A673 (cell line): ENCODE results near the gene ADGRA1. TPM values are rescaled to one million over a fixed set of nuclear protein-coding genes. Genes with fewer than 3 reads are reported as not detected.

Experiments used
- BruUV-seq: library from RNA; stranded (reverse); fragments of 400-500 nt; replicated peaks from 2 replicates; lab custom pipeline; 2021; lab: Mats Ljungman, UMichigan
- CTCF ChIA-PET: fragments of 300-600 bp; sonication (Branson Sonifier 250); formaldehyde crosslinking; loops from one replicate; lab custom pipeline; 2022; ENCODE audit warnings: antibody characterized with exemption; lab: Charles Lee
- POLR2A ChIA-PET: fragments of 300-600 bp; sonication (Branson Sonifier 250); formaldehyde crosslinking; loops from one replicate; lab custom pipeline; 2022; ENCODE audit warnings: antibody characterized with exemption; ENCODE audit not compliant: low non-redundant PET; lab: Charles Lee
- DNase-seq: peaks from one replicate; pipeline ENCODE4 v3.0.0-alpha.2; 2015; ENCODE audit warnings: low spot score
- H3K27ac ChIP-seq: fragments of 200-600 bp; sonication (generic); 2 replicates; pipeline ENCODE4 v1.5.1; 2016; ENCODE audit warnings: mixed run types, low read depth, mild to moderate bottlenecking, mixed read lengths, antibody characterized with exemption, low read length; ENCODE audit not compliant: poor library complexity, severe bottlenecking
- H3K27me3 ChIP-seq: fragments of 200-600 bp; sonication (generic); replicated peaks from 2 replicates; pipeline ENCODE4 v1.6.1; 2017; ENCODE audit warnings: mixed run types, low read depth, mild to moderate bottlenecking, mixed read lengths, antibody characterized with exemption, low read length; ENCODE audit not compliant: insufficient read depth, poor library complexity
- H3K36me3 ChIP-seq: fragments of 200-600 bp; sonication (generic); 2 replicates; pipeline ENCODE4 v1.6.1; 2016; ENCODE audit warnings: mixed run types, mild to moderate bottlenecking, mixed read lengths, antibody characterized with exemption, low read length; ENCODE audit not compliant: insufficient read depth, poor library complexity, severe bottlenecking
- H3K4me1 ChIP-seq: fragments of 200-600 bp; sonication (generic); 2 replicates; pipeline ENCODE4 v1.6.1; 2017; ENCODE audit warnings: mixed run types, mild to moderate bottlenecking, mixed read lengths, antibody characterized with exemption, low read length; ENCODE audit not compliant: insufficient read depth, poor library complexity, severe bottlenecking
- H3K4me3 ChIP-seq: fragments of 200-600 bp; sonication (generic); 2 replicates; pipeline ENCODE4 v1.5.1; 2016; ENCODE audit warnings: low read depth, mixed run types, mild to moderate bottlenecking, mixed read lengths, low read length; ENCODE audit not compliant: poor library complexity, severe bottlenecking
- H3K9me3 ChIP-seq: fragments of 200-600 bp; sonication (generic); 2 replicates; pipeline ENCODE4 v1.6.1; 2016; ENCODE audit warnings: mixed run types, low read depth, mild to moderate bottlenecking, mixed read lengths, antibody characterized with exemption, low read length; ENCODE audit not compliant: poor library complexity, severe bottlenecking
- CTCF ChIP-seq: fragments of 300-800, 200-600 bp; sonication (generic); conservative IDR thresholded peaks from 2 replicates; pipeline ENCODE4 v1.5.1; 2017; ENCODE audit warnings: low read depth, mild to moderate bottlenecking, antibody characterized with exemption, low read length, moderate library complexity, mixed read lengths
- EZH2 ChIP-seq: fragments of 200-600 bp; sonication (generic); IDR thresholded peaks from 2 replicates; pipeline ENCODE4 v1.6.1; 2017; ENCODE audit warnings: borderline replicate concordance, low read depth, mild to moderate bottlenecking, mixed read lengths, antibody characterized with exemption, low read length; ENCODE audit not compliant: poor library complexity, severe bottlenecking
- intact Hi-C: fragments of 100-400 bp; cut with micrococcal nuclease; formaldehyde crosslinking; loops from one replicate; pipeline ENCODE4 v1.10.0; 2022; ENCODE audit not compliant: unreplicated experiment
- total RNA-seq: library from RNA; stranded (reverse); gene quantifications from 2 replicates; pipeline ENCODE4 v1.2.3, GENCODE V29; 2021

ADGRA1 gene
- total RNA-seq, 1 experiment from 2014 or later = 0.82 TPM

DNA sequence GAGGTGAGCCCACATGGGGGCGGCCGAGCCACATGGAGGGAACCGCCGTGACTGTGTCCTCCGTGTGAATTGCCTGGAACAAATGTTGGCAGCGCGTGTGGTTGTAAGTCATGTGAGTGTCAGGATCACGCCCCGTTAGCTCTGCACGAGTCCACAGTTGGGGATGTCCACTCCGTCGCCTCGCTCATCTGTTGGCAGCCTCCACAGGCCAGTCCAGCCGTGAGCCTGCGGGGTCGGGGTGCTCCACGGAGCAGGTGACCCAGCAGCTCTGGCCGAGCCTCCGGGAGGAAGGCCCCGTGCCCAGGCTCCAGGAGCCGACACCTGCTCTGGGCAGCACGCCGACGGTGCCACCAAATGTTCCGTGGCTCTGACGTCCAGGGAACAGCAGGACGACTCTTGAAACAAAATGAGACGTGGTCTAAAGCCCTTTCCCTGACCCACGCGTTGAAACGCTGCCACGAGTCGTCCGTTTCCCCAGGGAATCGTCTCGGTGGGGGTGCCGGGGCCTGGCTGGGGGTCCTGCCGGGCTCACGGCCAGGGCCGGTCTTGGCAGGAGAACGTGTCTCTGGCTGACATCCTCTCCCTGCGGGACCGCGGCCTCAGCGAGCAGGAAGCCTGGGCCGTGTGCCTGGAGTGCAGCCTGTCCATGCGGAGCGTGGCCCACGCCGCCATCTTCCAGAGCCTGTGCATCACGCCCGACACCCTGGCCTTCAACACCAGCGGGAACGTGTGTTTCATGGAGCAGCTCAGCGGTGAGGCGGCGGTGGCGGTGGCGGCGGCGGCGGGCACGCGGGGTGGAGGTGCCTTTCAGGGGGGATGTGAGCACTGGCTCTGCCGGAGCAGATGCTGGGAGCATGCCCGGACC, 79.3 kb downstream of the ADGRA1 start:
- Histone ChIP-seq H3K4me3 (no peak overlapping the region), H3K9me3 (no peaks in the 10 kb centered on the region), H3K27me3 (peaks cover 43% of the 10 kb centered on the region), H3K4me1 (no peaks in the 10 kb centered on the region), H3K36me3 (no peaks in the 10 kb centered on the region), H3K27ac (no peak overlapping the region)
- BruUV-seq = no TSS peak
- DNase-seq = no peak
- POLR2A ChIA-PET = no interaction called here
- CTCF ChIA-PET = no interaction called here
- TF ChIP-seq EZH2 = no peak
- no peak for TF ChIP-seq CTCF
- intact Hi-C loops = no loop called here

DNA sequence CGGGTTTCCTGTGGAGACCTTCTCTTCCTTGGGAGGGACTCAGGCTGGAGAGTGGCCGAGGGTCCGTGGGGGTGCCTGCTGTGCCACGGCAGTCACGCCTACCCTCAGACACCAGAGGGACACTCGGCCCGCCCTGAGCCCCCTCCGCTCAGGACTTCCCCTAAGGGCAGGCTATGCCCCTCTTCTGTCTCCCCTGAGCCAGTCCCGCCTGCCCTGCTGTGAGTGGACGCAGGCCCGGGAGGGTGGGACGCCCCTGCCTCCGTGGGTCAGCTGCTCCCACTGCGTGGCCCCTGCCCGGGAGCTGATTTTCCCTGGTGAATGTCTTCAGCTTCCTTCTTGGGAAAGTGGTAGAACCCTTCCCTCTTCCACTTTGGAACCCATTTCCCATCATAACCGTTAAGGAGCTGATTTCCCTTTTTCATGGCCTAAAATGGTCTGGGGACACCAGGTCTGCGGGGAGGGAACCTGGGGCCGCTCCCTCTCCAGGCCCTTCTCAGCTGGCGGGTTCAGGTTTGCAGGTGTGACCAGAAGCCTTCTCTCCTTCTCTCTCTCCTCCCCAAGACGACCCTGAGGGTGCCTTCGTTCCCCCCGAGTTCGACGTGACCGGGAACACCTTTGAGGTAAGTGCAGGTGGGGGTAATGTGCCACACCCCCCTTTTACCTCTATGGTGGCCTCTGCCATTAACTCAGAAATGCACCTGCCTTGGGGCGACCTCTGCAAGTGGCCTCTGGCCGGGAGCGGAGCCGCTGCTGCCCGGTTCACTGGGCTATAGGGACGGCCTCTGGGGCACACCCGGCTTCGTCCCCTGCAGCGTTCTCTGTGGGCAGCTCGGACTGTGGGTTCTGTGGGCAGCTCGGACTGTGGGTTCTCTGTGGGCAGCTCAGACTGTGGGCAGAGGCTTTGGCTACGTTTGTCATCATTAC, 80.2 kb downstream of the ADGRA1 start:
- no peaks in the 10 kb centered on the region for H3K4me1 ChIP-seq
- no peak for TF ChIP-seq EZH2
- no peak for TF ChIP-seq CTCF
- no peak overlapping the region for H3K27ac ChIP-seq
- ChIA-PET POLR2A (no interaction called here), CTCF (no interaction called here)
- no peak overlapping the region for H3K4me3 ChIP-seq
- intact Hi-C loops = no loop called here
- no TSS peak for BruUV-seq
- DNase-seq = no peak
- no peaks in the 10 kb centered on the region for H3K9me3 ChIP-seq
- H3K27me3 ChIP-seq = peaks cover 43% of the 10 kb centered on the region
- no peaks in the 10 kb centered on the region for H3K36me3 ChIP-seq

GRCh38 chr10:133168617-133169031, 80.9 kb downstream of the ADGRA1 start:
- Histone ChIP-seq H3K4me3 (no peak overlapping the region), H3K4me1 (no peaks in the 10 kb centered on the region), H3K27me3 (peaks cover 43% of the 10 kb centered on the region), H3K27ac (no peak overlapping the region), H3K9me3 (no peaks in the 10 kb centered on the region), H3K36me3 (no peaks in the 10 kb centered on the region)
- ChIA-PET CTCF (no interaction called here), POLR2A (no interaction called here)
- BruUV-seq = no TSS peak
- TF ChIP-seq CTCF = no peak
- TF ChIP-seq EZH2 = no peak
- intact Hi-C loops = no loop called here
- no peak for DNase-seq
